GM21737 (cell line): ENCODE data around the gene TMEM201.

Source experiments
- ATAC-seq: cut with Tn5 transposase; IDR thresholded peaks from one replicate; pipeline ENCODE4 v1.9.1; 2021; ENCODE audit warnings: mild to moderate bottlenecking, moderate library complexity; ENCODE audit not compliant: unreplicated experiment

Gene TMEM201

DNA sequence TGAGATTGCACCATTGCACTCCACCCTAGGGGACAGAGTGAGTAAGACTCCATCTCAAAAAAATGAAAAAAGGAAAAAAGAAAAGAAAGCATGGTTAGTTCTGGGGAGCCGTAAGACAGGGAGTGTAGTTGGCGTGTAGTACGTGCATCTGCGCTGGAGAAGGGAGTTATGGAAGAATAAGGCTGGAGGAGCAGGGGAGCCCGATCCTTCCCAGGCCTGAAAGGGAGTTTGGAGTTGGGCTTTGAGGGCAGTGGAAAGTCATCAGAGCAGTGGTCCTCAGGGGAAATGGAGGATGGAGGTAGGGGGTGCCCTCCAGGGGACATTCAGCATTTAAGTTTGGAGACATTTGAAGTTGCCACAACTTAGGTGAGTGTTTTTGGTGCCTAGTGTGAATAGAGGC is 11.3 kb upstream of the TMEM201 start:
- ATAC-seq, result no peak

DNA sequence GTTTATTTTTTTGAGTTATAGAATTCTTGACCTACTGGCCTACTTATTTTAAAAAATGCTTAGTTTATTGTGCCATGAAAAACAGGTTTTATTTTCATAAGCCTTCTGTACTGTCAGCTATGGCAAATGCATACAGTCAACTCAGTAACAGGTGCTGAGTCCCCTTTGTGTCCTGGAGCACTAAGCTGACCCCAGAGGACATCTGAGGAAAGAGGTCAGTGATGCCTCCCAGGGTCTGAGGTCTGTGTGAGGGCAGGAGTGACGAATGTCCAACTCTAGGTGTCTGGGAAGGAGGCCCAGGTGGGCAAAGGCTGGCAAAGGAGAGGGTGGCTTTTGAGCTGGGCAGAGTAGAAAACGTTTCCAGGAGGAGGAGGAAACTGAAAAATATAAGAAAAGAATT is 7.8 kb upstream of the TMEM201 start:
- no peak for ATAC-seq

DNA sequence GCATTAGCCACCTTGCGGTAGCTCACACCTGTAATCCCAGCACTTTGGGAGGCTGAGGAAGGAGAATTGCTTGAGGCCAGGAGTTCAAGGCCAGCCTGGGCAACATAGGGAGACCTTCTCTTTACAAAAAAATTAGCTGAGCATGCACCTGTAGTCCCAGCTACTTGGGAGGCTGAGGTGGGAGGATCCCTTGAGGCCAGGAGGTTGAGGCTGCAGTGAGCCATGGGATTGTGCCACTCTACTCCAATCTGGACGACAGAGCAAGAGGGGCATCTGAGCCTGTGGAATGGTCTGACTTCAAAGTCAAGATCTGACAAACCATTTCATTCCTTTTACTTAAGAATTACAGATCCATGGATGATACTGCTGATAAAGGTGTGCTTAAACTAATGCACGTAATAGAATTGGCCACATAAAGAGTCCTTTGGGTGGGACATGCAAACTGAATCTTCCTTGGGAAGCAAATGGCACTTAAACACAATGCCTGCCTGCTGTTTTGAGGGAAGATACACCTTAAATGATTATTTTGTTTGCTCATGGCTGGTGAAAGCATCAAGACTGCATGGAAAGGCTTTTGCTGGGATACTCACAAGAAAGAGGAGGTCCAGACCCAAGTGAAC is 2.5 kb upstream of the TMEM201 start:
- ATAC-seq, result no peak

DNA sequence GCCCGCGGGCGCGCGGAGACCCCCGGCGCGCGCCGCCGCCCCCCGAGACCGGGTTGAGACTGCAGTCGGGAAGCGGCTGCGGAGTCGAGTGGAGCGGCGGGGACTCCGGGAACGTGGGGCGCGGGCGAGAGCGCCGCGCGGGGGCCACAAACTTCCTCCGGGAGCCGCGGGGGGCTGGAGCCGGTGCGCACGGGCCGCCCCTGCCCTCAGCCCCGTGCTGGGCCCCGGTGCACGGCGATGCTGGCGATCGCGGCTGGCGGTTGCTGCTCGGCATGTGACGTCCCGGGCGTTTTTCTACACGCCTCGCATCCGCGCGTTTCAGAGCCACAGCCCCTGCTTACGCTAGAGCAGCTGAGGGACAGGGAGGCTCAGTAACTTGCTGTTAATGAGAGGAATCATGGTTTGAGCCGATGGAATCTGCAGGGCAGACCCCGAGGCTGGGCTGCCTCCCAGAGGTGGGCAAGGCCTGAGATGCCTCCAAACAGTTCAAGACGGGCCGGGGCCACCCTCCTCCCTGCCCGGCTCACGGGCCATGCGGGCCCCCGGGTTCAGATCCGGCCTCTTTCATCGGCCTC is 520 bp downstream of the TMEM201 start:
- ATAC-seq, result peak; percentile 6

DNA sequence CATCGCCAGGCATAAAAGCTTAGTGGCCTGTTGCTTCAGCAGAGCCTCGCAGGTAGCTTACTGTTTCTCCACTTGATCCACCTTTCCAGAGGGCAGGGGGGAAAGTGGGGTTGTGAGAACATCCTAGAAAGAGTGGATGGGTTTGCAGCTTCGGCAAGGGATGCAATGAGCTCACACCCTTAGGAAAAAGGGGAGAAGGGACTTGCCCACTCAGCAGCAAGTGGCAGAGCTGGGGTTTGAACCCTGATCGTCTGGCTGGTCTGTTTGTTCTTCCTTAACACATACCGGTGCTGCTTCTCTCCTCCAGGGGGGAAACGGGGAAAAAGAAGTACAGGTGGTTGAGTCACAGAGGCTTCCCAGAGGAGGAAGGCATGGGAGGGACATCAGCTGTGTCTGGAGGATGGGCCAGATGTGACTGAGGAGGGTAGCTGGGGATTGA is 1.0 kb downstream of the TMEM201 start:
- no peak for ATAC-seq

DNA sequence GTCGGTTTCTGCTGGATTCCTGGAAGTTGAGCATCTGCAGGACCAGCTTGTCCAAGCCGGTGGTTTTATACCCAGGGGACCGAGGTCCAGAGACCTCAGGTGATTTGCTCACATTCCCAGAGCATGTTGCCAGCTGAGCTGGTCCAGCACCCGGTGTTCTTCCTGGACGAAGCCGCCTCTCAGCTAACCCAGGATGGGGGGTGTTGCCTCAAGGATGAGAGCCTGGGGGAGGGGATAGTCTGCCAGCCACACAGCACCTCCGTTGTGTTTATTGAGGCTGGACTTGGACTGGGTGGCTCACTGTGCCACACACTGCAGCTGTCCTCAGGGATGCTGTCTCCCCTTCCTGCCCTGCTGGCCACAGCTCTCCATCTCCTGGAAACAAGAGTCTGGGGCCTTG is 1.5 kb downstream of the TMEM201 start:
- ATAC-seq, result no peak

DNA sequence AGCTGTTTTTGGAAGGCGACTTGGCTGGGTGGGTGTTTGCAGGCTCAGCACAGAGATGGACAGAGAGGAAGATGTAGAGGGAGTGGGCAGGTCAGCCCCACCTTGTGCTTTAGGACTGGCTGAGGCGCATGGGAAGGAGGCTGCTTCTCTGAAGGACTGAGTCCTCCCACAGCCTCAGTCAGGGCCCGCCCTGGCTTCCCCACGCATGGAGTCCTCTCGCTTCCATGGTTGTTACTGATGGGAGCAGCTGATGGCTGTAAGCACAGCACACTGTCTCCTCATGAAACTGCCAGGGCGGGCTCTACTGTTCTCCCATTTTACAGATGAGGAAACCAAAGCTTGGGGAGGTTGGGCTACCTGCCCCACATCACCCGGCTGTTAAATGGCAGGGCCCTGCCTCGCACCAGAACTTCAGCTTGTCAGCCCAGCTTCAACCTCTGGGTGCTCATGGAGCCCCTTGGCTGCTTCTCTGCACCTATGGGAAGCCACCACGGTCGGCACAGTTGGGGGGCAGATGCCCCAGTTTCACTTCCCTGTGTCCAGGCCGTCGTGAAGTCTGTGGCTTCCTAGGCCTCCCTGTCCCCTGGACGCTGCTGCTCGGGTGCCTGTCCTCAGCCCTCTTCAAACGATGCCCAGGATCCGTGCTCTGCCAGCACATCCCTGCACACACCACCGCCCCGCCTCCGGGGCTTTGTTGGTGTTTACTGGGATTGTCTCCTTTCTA is 2.4 kb downstream of the TMEM201 start:
- no peak for ATAC-seq

DNA sequence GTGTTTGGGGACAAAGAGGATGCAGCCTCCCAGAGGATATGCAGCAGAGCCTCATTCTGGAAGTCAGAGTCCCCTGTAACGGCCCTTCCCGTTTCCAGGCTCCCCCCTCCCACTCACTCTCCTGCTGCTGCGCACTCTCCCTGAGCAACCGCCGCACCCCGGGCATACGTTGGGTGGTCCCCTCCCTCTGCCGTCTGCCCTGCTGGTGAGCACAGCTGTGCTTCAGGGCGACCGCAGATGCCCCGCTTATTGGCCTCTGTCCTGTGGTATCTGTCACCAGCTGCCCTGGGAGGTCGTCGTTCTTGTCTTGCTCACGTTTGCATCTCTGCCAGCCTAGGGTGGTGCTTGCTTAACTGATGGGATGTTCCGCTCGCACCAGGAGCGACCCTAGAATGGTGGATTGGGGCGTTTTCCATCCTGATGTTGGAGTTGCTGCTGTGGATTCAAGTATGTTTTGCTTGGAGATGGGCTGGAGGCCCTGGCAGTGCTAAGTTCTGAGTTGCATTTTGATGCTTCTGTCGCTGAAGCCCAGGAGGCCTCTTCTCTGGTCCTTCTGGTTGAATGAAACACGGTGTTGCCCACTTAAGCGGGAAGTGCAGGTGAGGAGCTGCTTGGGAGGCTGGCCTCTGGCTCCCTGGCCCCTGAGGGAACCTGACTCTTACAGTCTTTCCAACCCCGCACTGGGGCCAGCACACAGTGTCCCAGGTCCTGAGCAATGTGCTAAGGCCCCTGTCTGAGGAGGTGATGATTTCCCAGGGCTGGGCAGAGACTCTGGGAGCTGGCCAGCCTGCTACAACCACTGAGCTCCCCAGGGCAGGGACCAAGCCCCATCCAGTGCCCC is 3.2 kb downstream of the TMEM201 start:
- no peak for ATAC-seq

DNA sequence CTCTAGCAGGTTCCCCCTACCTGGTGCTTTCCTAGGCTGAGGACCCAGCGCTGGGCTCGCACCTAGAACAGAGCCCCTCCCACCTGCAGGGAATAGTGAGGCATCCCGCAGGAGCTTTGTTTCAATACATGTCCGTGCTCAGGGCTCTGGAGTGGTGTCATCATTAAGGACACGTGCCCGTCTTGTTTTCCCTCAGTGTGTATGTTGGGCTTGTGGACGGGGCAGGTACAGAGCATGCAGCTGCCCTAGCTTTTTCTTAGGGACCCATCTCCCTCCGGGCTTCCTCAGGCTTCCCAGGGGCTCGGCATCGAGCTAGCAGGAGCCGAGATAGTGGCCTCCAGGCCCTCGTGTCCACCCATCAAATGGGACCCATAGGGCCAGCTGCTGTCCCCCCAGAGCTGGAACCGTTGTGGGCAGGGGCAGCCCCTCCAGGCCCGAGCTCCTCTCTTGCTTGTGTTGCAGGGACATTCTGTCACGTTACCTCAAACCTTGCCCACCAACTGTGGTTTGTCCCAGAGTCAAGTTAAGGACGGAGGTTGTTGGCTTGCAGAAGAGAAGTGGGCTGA is 3.9 kb downstream of the TMEM201 start:
- ATAC-seq, result no peak

DNA sequence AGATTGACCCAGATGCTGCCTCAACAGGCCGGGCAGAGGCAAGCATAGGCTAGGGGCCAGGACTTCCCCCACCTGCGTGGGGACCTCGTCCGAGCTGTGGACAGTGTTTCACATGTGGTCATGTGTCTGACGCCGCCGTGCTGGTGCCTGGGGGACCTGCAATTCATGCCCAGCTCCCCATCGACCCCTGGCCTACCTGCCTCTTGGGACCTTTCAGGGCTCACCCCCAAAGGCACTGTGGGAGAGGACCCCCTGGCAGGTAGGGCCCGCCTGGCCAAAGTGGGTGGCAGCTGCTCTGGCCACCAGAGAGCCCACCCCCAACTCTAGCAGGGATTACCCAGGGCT is 4.4 kb downstream of the TMEM201 start:
- no peak for ATAC-seq

DNA sequence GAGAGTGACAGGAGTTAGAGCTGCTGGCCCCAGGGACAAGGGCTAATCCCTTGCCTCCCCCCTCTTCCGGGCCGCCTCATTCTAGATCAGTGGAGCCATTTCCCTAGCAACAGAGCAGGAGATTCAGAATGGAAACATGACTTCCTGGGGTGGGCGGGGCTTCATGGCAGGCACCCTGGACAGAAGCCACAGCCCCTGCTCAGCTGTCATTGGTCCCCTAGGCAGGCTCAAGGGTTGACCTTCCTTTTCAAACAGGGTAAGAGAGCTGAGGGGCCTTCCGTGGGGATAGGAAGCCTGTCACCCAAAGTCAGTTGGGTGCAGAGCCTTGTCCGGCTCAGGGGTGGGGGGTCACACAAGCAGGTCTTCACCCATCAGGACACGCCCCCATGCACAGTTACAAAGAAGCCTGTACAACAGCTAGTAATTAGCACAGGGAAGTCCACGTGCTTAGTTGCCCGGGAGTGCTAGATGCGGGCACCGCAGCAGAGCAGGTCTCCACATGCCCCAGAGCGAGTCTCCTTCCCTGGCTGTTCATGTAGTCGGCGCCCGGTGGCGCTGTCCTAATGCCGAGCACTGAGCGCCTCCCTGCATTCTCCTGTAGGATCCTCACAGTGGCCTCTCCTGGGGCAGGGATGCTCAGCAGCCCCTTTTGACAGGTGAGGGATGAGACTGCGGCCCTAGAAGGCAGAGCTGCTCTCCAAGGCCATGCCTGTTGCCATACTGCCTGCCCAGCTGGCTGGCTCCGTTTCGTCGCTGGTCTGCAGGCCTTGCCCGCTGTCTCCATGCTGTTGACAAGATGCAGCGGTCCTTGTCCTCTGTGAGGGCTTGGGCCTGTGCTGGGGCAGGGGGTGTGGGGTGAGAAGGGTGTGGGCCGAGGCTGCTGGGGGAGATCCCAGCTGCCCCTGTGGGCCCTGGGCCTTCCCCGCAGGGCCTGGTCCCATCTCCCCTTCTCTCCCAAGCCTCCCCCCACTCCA is 5.1 kb downstream of the TMEM201 start:
- no peak for ATAC-seq

DNA sequence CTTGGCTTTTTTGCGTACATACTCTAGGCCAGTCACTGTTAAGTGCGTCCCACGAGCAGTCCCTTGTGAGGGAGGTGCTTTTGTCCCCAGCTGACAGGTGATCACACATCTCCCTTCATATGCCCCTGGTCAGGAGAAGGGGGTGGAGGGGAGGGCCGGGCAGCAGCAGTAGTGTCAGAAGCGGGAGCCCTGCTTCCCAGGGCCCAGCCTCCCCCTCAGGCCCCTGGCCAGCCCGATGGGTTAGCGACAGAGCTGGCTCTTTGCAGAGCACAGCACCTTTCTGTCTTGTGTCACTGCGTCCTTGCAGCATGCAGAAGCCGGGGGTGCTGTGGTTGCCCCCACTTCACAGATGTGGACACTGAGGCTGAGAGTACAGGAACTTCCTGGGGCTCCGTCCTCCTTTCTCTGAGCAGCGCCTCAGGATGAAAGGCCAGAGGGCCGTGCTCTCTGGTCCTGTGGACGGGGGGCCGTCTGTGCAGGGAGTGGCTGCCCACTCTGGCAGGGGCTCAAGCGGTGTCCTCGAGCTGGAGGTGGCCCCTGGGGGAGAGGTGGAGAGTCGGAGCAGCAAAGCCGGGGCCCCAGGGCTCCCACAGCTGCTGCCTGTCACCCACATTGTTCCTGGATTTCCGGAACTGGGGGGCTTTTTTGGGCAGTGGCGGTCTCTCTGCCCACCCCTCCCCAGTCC is 5.9 kb downstream of the TMEM201 start:
- no peak for ATAC-seq

DNA sequence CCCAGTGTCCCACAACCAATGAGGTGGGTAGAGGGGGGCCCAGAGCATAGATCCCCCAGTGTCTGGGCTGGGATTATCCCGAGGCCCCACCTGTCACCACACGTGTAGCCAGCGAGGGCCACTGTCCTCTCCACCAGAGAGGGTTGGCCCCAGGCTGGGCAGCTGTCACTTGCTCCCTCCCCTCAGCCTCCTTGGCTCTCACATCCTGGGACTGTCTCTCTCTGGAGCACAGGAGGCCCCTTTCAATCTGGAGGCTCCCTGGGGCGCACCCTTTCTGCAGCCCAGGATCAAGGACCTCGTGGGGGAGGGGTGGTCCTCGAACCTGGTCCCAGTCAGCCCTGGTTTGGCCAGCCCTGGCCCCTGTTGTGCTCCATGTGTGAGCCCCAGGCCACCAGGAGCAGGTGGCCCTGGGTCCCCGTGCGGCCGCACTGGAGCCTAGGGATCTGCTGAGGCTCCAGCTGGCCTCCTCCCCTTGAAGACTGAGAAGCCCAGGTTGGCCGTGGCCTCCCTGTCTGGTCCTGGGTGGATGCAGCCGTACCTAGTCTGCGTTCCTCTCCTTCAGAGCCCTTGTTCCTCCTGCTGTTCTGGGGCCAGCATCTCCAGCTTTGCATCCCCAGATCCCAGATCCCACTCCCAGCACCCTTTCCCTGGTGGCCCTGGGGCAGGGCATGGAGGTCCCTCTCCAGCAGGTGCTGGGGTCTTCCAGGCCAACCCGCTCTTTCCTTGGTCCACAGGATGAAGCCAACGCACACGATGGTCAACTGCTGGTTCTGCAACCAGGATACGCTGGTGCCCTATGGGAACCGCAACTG is 6.7 kb downstream of the TMEM201 start:
- no peak for ATAC-seq

DNA sequence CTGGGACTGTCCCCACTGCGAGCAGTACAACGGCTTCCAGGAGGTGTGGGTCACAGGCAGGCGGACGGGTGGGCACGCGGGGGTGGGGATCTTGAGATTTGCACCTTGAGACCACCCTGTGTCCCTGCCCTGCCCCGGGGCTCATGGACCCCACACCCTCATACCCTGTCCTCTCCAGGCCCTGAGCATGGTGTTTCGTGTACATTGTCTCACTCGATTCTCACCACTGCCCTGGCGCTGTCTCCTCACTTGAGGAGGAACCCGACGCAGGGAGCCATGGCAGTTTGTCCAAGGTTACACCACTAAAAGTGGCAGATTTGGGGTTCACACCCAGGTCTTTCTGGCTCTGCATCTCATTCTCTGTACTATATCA is 7.2 kb downstream of the TMEM201 start:
- no peak for ATAC-seq

DNA sequence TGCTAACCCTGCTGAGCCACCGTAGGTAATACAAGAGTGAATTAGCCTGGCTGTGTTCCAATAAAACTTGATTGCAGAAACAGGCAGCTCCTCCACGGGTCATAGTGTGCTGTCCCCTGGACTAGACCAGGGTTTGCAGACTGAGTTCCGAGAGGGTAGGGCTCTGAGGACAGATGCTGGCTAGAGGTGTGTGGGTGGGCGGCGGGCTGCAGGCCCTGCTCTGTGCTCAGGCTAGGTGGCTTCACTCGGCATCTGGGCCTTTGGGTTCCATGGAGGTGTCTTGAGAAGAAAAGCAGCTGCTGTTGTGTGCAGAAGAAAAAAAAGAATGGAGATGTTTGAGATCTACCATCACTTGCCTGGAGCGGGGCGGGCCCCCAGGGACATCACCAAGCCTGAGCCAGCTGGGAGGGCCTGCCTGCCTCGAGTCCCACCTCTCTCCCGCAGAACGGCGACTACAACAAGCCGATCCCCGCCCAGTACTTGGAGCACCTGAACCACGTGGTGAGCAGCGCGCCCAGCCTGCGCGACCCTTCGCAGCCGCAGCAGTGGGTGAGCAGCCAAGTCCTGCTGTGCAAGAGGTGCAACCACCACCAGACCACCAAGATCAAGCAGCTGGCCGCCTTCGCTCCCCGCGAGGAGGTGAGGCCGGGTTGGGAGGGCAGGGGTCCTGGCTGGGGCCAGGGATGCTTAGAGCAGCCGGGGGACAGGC is 7.9 kb downstream of the TMEM201 start:
- no peak for ATAC-seq

DNA sequence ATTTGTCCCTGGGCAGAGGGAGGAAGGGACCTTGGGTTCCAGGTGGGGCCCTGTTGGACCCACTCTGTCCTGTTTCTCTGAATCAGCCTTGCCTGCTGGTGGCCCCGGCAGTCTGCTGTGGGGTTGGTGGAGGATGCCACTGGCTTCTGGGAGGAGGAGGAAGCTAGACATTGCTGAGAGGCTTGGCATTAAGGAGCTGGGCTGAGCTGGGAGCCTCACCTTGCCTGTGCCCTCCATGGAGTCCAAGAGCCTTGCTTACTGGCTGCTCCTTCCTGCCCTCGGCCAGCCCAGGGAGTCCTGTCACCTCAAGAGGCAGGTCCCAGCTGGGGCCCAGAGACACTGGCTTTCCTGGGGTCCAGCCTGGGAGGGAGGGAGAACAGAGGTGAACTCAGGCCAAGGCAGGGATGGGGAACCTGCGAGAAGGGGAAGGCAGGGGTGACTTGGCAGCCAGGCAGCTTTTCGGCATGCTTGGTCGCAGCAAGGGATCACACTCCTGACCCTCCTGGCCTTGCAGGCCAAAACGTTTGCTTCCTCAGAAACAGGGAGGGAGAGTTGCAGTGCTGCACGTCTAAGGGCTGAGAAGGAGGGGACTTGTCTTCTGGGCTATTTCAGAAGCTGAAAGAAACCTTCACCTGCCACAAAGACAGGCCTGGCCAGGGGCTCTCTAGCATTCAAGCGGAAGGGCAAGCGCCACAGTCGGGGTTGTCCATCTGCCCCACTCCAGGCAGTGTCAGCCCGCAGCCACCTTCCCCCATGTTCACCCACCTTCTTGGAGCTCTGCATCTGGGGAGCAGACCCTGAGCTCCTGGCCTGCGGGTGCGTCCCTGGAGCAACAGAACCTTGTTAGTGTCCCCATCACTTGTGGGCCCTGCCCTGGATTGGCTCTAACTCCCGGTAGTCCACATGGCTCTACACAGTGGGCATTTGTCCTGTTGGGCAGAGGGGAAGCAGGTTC is 8.9 kb downstream of the TMEM201 start:
- no peak for ATAC-seq

DNA sequence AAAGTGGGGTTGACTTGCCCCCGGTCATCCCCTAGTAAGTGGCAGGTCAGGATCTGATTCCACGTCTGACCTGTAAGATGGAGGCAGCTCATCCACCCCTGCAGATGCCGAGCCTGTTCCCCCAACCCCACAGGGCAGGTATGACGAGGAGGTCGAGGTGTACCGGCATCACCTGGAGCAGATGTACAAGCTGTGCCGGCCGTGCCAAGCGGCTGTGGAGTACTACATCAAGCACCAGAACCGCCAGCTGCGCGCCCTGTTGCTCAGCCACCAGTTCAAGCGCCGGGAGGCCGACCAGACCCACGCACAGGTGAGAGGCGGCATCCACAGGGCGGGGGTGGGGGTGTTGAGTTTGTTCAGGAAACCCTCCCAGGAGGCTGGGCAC is 9.6 kb downstream of the TMEM201 start:
- ATAC-seq, result no peak
